Epithelial cell of prostate (primary cell): ENCODE measurements around the gene C2orf76.
"Not testable (repeated sequence)": the region's sequence is repeated elsewhere in the genome, so short reads cannot be mapped to it uniquely, and the experiment has no call there.

Experiments used
- DNase-seq: peaks from one replicate; pipeline ENCODE4 v3.0.0-alpha.2; 2011; ENCODE audit warnings: low read depth, low spot score
- H3K27ac ChIP-seq: fragments of 450-650 bp; 2 replicates; pipeline ENCODE4 v1.5.1; 2017; ENCODE audit warnings: mild to moderate bottlenecking

The C2orf76 gene

DNA sequence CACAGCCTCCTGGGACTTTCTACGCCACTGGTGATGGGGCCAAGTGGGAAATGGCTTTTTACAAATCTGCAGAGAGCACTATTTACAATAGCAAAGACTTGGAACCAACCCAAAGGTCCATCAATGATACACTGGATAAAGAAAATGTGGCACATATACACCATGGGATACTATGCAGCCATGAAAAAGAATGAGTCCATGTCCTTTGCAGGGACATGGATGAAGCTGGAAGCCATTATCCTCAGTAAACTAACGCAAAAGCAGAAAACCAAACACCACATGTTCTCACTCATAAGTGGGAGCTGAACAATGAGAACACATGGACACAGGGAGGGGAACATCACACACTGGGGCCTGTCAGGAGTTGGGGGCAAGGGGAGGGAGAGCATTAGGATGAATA lies 88.2 kb downstream of the C2orf76 start:
- not testable (repeated sequence) for H3K27ac ChIP-seq, DNase-seq

- DNase-seq: no peak
- no peak overlapping the region for H3K27ac ChIP-seq
Measured at GRCh38 chr2:119276864-119277263, 89.8 kb downstream of the C2orf76 start.

- no peak overlapping the region for H3K27ac ChIP-seq
- no peak for DNase-seq
Measured at GRCh38 chr2:119267604-119268003, 99.0 kb downstream of the C2orf76 start.

DNA sequence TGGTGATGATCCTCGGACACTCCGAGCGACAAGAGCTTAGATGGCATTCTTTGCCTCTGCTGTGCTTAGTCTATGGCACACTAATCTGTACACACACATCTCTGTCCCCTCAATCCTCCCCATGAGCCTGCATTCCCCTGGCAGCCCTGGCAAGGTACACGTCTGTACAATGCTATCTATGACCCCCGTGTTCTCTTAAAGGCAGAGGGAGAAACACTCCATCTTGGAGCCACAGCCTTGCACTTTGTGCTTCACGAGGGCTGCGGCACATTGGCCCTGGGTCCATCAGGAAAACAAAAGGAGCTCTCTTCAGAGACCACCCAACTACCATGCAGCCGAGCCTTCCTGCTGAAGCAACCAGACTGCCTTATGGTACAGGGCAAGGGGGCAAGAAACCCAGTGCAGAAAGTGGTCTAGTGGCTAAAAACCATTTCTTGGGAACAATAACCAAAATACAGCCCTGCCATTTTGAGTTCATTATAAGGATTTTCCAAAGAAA lies 100.5 kb downstream of the C2orf76 start:
- H3K27ac ChIP-seq: no peak overlapping the region
- no peak for DNase-seq

DNA sequence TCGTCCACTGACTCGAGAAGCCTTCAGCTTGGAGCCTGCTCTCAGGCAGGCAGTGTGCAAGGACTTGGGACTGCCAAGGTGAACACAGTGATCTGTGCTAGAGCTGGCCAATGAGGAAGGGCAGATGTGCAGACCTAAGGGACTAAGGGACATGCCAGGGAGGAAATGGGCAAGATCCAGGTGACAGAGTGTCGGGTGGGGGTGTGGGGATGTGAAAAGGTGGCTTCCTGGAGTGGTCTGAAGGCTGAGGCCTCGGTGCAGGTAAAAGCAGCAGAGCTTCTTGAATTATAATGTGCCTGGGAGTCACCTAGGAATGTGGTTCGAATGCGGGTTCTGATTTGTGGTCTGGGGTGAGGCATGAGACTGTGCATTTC lies 101.0 kb downstream of the C2orf76 start:
- no peak overlapping the region for H3K27ac ChIP-seq
- DNase-seq: no peak

- no peak for DNase-seq
- no peak overlapping the region for H3K27ac ChIP-seq
Measured at GRCh38 chr2:119264781-119265692, 101.6 kb downstream of the C2orf76 start.

- H3K27ac ChIP-seq: no peak overlapping the region
- no peak for DNase-seq
Measured at GRCh38 chr2:119263656-119264055, 103.0 kb downstream of the C2orf76 start.

DNA sequence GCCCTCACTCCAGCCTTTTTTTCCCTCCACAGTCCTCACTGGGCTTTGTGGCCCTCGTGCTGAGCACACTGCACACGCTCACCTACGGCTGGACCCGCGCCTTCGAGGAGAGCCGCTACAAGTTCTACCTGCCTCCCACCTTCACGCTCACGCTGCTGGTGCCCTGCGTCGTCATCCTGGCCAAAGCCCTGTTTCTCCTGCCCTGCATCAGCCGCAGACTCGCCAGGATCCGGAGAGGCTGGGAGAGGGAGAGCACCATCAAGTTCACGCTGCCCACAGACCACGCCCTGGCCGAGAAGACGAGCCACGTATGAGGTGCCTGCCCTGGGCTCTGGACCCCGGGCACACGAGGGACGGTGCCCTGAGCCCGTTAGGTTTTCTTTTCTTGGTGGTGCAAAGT lies 103.6 kb downstream of the C2orf76 start:
- H3K27ac ChIP-seq: no peak overlapping the region
- DNase-seq: no peak

DNA sequence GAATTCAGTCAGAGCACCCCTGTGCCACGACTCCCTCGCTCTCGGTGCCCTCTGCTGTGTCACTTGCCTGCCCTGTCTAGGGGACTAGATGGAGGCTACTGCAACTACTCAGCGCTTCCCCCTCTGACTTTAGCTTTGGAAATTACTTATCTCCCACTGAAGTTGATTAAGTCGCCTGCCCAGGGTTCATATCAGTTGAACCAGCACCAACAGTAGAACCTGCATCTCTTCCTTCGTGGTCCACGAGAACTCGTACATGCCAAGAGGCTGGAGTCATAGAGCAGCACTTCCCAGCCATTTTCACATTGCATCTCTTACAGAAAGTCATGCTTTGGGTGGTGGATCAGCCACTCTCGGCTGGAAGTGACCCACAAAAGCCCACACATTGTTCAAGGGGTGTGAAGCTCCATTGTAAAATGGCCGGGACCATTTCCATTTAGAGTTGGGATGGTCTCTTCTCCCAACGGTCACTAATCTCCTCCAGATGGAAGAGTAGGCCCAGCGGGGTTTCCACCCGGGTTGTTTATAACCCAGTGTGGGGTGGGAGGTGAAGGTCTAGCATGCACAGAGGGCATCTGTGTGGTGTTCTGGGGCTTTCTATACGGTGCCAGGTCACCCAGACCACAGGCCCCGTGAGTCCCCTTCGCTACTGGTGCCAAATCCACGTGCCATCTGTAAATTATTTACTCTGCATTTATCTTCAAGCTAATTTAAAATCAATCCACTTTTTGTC lies 105.0 kb downstream of the C2orf76 start:
- no peak for DNase-seq
- no peak overlapping the region for H3K27ac ChIP-seq

GRCh38 chr2:119260646-119261492 lies 105.8 kb downstream of the C2orf76 start:
- H3K27ac ChIP-seq: no peak overlapping the region
- DNase-seq: no peak

DNA sequence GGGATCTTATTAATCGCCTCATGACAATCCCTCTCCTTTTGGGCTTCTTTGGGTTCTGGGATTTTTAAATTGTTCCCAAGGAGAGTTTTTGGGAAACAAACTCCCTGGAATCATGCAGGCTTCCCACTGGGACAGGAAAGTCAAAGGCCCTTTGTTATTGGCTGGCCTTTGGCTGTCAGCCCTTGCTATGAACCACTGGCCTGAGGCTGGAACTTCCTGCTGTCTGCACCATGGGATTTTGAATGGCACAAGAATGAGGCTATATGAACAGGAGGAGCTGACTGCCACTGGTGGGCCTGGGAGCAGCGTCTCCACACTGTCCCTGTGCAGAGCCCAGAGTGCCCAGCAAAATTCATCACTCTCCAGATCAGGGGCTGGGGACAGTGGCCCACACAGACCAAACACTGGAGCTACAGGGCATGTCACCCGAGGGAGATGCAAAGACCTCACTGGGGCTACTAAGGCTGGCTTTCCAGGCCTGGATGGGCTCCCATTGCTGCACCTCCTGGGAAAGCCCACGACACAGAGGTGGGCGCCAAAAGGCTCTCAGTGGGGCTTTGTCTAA lies 107.3 kb downstream of the C2orf76 start:
- H3K27ac ChIP-seq: no peak overlapping the region
- no peak for DNase-seq

DNA sequence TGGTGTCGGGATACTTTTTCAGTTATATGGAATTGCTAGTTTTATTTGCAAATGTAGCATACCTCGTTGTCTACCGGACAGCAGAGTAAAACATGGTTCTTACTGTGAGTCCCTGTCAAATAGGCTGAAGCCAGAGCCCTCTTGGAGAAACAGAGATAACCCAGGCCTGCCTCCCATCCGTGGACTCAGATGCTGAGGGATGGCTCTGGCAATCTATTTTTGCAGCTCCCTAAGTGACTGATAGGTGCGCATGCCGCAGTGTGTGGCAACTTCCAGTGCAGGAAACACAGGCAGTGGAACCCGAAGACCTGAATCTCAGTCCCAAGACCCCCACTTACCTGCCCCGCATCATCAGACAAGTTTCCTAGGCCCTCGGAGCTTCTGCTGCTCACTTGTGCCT lies 109.4 kb downstream of the C2orf76 start:
- no peak for DNase-seq
- H3K27ac ChIP-seq: no peak overlapping the region

DNA sequence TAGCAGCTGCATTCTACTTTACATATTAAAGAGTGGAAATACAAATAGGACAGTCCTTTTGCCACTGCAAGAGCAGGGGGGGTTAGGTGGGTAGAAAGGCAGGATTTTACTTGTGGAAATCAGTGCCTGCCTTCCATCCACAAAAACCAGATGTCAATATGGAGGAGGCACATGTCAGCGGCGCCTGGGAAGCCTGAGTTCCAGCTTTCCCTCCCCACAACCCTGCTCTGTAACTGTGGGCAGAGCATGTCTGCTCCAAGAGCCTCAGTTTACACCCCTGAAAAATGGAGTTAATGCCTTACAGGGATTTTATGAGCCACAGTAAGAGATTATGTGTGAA lies 110.1 kb downstream of the C2orf76 start:
- H3K27ac ChIP-seq: peak overlapping the region; percentile 65
- no peak for DNase-seq

DNA sequence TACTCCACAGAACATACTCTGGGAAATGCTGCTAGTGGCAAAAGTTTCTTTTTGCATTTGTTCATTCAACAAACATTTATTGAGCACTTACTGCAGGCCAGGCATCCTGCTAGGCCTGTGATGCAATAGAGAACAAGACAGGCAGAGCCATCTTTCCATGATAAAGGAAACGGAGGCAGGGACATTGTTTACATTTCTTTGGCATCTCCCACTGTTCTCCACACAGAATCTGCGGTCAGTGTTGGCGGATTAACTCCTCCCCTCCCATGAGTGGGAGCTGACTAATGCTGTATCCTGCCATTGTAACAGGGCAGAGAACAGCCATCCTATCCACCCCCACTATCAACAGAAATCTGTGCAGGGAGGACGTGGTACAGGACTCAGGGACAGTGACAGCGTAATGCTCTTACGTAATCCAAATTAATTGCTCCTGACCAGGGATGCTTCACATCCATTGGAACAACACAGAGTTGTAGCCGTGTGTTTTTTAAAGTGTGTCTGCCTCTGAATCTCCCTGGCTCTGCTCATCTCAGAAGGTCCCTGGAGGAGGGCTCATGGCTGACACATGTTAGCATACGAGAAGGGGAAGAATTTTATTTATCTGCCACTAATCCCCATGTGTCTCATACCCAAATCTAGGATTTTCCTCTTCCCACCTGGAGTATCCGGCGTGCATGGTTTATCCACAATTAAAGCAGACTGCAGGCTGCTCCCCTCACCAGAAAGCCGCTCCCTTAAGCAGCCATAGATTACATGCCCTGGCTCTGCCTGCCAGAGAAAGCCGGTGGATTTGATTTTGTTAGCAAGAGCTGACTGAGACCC lies 110.7 kb downstream of the C2orf76 start:
- DNase-seq: no peak
- peak overlapping the region; percentile 65 for H3K27ac ChIP-seq

DNA sequence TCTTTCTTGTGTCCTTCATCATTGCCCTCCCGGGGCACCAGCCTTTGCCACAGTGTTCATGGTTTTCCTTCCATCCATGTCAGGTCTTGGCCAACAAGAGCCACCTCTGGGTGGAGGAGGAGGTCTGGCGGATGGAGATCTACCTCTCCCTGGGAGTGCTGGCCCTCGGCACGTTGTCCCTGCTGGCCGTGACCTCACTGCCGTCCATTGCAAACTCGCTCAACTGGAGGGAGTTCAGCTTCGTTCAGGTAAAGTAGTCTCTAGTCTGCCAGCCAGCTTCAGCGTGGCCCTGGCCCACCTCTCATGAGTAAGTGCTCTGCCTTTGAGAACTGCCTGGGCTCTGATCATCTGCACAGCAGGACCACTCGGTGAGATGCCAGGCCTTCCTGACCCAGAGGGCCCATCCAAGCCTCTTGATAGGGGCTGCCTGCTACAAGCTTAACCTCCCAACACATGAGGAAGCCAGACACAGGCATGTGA lies 112.0 kb downstream of the C2orf76 start:
- H3K27ac ChIP-seq: peak overlapping the region; percentile 65
- DNase-seq: no peak

DNA sequence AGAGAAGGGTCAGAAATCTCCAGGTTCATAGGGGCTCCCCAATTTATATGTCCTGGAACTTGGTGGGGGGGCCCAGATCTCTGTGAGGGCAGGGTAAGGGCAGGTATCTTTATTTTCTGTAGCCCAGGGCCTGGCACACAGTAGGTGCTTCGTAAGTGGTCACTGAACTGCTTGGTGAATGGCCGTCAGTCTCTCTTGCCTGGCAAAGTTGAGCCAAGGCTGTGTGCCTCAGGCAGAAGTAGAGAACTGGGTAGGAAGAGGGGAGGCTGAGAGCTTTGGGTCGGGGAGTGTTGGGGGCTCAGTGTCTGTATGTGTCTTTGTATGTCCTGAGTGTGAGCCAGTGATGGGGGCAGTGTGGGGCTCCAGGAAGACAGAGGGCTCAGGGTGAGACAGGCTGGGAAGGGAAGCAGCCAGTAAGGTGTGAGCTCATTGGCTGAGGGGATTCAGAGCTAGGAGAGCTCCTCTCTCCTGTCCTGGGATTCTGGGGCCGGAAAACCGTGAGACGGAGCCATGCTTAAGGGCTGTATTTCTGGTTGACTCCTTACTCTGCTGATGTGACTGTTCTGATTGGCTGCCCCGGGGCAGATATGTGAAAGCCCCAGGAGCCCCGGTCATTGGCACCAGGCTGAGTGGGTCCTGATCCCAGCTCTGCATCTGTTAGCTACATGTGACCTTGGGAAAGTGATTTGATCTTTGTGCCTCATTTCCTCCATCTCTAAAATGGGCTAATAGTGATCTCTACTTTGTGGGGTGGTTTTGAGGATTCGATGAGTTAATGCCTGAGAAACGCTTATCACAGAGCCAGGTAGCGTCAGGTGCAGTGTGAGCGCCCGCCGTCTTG lies 112.7 kb downstream of the C2orf76 start:
- peak overlapping the region; percentile 91 for H3K27ac ChIP-seq
- no peak for DNase-seq

DNA sequence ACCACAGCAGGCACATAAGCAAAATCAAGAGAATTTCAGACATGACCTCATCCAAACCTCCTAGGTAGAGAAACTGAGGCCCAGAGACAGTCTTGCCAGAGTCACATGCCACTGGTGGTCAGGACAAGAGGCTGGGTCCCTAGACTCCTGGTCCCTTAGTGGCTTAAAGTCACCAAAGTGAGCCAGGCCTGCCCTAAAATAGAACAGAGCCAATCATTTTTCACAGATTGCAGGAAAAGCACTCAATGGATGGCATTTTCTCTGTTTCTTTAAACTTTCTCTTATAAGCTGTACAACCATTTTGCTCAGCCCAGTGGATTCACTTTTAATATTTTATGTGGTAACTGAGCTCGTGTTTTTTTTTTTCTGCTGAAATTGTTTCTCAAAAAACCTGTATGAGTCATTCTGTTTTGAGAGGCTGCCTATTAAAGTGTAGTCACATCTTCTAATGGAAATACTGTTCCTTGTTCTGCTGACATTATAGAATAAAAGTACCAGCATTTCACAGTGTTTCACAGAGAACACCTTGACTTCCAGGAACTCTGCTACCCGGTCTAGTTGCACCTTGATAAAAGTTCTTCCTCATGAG lies 113.4 kb downstream of the C2orf76 start:
- peak overlapping the region; percentile 91 for H3K27ac ChIP-seq
- DNase-seq: no peak
